GM21381 (cell line): Measurements from ENCODE around the gene KLHL35.

Experiments used
- ATAC-seq: cut with Tn5 transposase; IDR thresholded peaks from one replicate; pipeline ENCODE4 v1.9.1; 2021; ENCODE audit warnings: mild to moderate bottlenecking, moderate library complexity; ENCODE audit not compliant: unreplicated experiment

Gene KLHL35

DNA sequence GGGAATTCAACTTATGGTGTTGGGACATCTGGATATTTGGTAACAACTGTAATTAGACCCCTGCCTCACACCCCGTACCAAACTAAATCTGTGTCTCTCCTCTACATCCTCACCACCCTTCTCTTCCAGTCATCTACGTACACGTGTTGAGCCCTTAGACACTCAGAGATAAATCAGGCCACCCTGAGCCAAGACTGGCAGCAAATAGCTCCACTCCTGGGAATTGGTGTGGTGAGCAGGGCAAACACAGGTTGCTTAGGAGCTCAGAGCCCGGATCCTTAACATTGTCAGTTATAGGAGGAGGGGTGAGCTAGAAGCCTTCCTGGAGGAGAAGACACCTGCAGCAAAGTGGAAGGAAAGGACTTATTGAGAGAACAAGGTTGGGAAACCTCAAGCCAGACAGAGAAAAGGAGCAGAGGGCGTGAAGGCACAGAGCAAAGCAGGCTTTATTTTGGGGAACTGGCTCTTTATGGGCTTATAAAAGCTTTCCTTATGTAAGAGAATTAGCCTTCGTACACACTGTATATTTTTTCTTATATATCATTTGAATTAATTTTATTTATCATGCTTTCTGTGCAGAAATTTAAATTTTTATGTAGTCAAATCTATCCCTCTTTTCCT lies 36.9 kb upstream of the KLHL35 start:
- no peak for ATAC-seq

DNA sequence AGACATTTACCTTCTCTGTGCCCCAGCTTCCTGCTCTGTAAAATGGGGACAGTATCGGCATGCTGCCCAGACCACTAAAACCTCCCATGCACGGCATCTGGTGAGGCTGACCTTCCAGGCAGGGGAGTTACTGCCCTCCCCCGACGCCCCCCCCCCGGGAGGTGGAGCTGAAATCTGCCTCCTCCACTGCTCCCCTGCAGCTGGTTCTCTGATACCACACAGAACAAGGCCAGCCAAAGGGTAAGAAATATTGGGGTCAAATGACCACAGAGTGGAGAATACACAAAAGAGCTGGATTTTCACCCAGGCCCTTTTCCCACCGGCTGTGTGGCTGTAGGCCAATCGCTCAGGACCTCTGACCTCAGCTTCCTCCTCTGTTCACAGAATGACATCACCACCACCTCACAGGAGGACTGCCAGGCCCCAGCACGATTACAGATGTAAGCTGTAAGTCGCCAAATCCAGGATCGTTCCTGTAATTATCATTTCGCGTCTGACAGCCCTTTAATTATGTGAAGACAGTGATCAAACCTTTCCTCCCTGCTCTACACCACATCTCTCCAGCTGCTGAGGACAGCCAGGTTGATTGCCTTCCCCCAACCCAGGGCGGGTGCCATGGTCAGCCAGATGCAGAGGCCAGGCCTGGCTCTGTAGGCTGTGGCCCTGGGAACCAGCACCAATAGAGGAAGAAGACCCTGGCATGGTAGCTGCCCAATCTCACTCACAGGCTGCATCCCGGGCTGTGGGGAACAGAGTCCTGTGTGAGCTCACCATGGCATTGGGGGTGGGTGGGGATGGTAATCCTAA lies 35.7 kb upstream of the KLHL35 start:
- ATAC-seq, result no peak

DNA sequence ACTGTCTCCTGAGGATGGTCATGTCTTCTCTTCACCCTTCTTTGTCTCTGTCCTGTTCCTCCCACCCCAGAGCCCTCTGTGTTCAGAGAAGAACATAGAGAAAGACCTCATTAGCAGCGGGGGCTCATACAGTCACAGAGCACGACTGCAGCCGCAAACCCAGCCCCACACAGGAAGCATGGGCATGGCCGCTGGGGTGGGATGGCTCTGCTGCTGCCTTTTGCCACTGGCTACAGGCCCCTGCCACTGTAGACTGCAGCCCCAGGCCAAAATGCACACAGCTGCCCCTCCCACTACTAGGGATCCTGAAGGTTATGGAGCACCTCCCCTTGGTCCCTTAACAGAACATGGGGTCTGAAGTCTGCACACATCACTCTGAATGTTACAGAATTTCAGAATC lies 34.9 kb upstream of the KLHL35 start:
- ATAC-seq, result no peak

DNA sequence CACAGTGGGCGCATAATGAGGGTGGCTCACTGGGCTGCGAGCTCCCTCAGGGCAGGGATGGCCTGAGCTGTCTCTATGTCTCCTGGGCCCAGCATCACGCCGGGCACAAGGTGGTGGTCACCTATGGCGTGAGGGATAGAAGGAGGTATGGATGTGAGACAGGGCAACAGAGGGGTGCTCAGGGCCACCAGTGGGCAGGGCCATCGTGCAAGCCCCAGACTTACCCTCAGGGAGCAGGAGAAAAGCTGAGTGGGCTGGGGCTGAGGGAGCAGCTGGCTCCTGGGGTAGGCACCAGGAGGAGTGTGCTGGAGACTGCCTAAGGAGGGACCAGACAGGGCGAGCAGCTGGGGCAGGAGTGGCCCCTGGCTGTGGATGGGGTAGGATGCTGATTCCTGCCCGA lies 34.3 kb upstream of the KLHL35 start:
- no peak for ATAC-seq

DNA sequence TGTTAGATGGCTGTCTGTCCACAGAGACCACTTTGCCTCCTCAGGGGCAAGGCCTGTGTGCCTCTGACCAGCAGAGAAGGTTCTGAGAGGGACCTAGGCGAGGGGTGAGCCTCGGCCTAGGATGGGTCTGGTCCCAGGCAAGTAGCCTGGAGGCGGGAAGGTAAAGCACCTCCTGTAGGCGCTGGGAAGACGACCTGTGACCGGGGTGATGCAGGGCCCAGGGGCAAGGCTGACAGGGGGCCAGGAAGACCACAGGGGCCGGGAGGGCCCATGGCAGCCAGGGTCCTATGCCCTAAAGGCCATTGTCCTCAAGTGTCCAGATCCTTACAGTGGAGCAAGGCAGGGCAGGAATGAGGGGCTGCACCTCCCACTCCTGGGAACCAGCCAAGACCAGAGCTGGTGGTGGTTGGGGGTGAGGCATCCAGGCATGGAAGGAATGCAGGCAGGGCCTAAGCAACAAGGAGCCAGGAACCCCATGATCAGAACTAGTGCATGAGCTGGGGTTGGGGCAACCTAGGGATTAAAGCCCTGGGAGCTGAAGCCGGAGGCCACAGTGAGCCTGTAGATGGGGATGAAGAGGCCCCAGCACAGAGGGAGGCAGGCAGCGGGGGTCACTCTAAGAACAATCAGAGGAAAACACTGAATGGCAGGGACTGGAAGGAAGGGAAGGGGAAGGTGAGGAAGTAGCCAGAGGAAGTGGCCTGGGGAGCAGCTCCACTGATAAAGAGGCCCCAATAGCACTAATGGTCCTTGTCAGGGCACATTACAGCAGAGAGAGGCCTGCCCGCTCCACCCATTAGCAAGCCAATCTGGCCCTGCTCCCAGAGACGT lies 32.9 kb upstream of the KLHL35 start:
- no peak for ATAC-seq

DNA sequence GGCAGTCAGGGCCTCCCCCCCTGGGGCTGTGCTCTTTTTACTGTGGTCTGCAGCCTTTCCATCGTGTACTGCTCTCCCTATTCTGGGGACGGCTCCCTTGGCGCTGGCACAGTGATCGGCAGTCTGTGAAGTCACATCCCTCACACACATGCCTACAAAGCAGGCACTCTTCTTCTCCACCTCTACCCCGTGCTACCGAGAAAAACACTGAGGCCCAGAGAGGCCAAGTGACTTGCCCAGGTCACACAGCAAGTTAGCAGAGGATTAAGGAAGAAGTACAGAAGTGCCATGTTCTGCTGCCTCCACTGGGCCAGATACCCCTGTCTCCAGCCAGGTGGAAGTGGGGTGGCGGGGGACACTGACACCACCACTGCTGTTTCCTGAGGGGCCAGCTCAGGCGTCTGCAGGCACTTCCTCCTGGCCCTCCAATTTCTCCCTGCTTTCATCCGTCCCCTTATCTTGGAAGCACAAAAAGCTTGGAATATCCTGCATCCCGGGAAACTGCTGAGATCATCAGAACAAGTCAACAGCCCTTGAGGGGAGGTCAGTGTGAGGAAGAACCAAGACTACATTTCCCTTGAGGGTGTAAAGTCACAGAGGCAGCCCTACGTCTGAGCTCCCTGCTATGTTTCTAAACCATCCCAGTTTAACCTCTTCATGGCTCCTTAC lies 30.2 kb upstream of the KLHL35 start:
- no peak for ATAC-seq

DNA sequence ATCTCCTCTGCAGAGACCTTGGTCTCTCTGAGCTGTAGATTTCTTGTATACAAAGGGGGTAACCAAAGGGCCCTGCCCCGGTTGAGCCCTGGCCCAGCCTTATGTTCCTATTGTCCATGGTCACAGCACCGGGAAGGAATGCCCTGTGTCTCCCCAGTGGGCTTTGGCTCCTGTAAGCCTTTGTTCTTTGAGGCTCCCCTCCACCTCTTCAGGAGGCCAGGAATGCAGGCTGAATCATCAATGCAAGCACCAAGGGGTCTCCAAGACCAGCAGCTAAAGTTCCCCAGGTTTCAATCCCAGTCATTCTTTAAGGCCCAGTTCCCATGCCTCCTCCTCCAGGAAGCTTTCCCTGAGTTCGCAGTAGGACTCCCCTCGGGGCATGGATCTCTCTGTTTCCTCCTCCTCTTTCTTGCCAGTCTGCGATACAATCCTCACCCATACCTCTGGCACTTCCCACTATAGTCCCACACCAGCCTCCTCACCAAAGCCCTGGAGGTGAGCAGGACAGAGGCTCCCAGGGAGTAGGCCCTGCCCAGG lies 29.2 kb upstream of the KLHL35 start:
- ATAC-seq, result no peak

DNA sequence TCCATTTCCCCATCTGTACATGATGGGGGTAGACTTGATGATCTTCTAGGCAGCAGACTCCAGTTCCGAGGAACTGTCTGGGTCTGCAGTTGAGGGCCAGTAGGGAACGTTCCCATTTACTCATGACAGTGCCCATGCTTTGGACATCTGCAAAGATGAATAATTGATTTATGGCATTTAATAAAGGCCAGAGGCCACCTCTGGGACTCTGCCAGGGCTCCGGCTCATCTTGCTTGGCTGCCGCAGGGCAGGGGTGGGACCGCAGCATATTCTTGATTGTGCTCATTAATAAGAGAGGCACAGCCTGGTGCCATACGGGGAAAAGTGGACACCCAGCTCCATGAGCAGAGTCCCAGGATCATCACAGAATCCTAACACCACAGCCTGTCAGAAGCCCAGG lies 28.1 kb upstream of the KLHL35 start:
- ATAC-seq, result no peak

DNA sequence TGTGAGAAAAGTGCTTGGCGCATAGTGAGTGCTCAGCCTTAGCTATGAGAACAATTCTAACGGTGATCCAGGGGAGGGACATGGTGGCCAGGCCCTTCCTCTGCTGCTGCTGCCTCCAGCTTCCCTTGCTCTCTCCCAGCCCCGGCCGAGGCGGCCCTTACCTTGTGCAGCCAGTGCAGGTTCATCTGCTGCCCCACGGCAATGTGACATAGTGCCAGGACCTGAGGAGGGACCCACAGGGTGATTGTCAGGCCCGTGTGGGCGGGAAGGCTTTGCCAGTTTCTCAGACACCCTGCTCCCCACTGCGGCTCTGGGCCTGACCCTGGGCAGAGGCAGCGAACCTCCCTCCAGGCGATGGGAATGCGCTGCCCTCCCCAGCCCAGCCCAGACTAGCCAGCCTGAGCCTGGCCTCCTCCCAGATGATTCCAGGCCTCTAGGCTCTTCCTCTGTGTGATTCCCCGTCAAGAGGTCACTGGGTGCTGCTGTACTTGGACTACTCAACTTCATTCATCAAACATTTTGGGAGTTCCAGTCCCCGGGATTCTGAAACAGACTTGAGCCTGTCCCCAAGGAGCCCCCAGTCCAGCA lies 23.7 kb upstream of the KLHL35 start:
- no peak for ATAC-seq

DNA sequence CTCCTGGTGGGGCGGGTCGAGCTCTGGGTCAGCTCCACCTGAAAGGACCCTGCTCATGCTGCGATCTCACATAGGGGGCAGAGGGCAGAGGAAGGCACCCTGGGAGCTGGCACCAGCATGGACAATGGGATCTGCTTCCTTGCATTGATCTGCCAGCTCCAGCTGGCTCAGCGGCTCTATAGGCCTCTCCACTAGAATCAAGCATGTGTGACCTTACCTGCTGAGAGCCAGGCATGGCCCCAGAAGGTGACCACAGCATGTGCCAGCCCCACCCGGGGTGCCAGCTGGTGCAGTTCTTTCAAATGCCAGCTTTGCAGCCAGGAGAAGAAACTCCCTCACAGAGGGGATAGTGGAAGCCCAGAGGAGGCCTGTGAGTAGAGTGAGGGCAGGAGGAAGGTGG lies 22.0 kb upstream of the KLHL35 start:
- no peak for ATAC-seq

DNA sequence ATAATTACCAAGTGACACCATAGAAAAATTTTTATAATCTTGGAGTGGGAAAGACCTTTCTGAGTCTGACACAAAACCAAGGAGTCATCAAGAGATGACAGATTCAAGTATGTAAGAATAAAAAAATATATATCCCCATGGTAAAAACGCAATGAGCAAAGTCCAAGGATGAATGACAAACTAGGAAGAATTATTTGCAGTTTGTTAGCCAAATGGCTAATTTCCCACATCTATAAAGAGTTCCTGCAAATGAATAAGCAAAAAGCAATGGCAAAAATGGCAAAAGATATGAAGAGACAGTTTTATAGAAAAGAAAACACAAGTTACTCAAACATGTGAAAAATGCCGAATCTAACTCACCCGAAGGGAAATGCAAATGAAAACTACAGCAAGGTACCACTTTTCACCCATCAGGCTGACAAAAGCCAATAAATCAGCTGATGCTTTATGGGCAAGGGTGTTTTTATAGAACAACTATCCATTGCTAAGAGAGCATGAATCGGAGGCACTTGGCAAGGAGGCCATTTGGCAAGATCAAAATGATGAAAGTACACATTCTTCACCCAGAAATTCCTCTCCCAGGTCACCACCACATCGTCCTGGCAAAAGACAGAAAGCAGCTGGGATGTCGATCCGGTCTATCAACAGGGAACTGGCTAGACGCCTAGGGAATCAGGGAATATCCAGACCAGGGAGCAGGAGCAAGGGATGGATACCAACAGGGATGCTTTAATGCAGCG lies 21.1 kb upstream of the KLHL35 start:
- ATAC-seq, result no peak

DNA sequence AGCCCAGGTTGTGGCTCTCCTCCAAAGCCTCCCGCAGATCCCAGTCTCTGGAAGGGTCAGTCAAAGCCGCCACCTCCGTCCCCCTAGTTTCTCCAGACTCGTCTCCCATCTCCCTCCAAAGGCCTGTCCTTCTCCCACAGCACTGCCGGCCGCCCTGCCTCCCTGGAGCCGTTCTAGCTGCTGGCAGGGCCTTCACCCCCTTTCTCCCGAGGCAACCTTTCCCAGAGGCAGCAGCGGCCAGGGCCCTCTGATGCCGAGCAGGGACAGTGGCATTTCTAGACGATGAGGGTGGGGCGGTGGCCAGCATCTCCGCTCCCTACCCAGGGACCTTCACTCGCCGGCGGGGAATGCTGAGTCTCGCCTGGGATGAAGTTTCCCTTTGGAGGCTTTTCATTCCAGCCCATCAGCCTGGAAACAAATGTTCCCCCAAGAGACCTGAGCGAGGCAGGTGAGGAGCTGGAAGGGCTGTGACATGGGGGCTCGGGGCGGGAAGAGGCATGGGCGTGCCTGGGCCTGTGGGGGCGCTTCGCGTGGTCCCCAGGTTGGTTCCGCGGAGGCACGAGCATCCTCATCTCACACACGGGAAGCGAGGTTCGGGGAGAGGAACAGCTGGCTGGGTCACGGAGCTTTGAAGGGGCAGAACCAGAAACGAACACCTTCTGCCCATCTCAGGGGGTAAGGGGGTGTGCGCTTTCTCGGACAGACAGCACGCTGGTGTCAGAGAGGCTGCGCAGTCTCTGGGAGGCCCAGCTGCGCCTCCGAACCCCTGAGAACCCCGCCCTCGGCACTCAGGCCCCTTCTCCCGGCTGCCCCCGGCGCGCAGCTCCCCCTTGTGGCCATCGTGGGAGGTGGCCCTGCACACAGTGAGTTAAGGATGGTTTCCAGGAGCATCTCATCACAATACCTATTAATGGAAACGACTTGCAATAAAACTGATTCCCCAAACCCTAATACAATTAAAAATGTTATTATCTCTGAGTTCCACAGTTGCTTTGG lies 18.1 kb upstream of the KLHL35 start:
- no peak for ATAC-seq

DNA sequence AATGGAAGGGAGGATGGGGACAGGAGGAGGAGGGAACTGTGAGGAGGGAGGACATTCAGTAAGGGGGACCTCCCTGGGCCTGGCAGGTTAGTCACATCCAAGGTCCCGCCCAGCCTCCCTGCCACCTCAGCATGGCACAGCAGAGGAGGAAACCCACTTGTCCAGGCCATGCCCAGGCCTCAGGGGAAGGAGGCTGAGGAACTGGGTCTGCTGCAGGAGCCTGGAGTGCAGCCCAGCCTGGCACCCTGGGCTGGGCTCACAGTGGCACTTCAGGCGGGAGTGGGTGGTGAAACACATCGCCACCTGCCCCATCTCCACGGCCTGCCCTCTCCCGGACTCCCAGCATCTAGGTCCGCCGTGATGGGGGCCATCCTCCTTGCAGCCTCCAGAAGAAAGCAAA lies 17.2 kb upstream of the KLHL35 start:
- ATAC-seq, result no peak

DNA sequence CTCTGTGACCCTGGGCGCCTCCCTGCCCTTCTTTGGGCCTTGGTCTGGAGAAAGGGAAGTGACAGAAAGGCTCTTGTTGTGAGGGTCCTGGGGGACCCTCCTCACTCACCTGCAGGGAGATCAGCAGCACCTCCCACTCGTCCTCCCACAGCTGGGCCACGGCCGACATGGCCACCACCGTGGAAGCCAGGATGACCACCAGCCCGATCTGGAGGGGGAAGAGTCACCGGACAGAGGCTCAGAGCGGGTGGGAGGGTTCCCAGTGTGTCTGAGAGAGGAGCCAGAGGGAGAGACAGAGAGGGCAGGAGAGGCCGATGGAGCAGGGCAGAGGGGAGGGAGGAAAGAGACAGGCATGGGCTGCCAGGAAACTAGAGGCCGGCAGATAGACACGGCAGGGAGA lies 16.8 kb upstream of the KLHL35 start:
- ATAC-seq, result no peak

DNA sequence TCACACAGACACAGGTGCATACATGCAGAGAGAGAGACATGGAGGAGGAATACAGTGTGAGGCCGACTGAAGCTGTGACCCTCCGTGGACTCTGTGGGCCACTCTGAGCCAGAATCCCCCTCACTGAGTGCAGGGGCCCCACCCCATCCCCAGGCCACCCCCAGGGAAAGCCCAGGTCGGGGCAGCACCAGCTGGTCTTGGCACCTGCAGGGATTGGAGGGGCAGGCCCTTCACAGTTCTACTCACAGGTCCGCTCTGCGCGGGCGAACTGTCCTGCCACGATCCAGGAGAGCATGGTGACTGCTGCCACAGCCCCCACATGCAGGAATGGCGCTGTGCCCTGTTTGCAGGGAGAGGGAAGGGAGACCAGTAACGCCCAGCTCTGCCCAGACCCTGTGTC lies 16.3 kb upstream of the KLHL35 start:
- no peak for ATAC-seq

DNA sequence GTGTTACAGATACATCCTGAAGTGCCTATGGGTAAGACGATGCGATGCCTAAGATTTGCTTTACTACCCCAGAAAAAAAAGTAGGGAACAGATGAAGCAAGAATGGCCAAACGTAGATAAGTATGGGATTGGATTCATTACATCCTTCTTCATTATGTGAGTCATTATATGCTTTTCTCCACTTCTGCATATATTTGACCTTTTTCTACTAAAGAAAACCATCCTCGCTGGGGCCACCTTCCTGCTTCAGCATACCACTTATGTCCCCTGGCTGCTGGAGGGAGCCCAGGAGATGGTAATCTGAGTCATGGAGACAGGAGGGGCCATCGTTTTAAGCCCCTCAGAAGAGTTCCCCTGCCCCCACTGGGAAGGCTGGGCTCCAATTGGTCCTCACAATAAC lies 14.4 kb upstream of the KLHL35 start:
- no peak for ATAC-seq

DNA sequence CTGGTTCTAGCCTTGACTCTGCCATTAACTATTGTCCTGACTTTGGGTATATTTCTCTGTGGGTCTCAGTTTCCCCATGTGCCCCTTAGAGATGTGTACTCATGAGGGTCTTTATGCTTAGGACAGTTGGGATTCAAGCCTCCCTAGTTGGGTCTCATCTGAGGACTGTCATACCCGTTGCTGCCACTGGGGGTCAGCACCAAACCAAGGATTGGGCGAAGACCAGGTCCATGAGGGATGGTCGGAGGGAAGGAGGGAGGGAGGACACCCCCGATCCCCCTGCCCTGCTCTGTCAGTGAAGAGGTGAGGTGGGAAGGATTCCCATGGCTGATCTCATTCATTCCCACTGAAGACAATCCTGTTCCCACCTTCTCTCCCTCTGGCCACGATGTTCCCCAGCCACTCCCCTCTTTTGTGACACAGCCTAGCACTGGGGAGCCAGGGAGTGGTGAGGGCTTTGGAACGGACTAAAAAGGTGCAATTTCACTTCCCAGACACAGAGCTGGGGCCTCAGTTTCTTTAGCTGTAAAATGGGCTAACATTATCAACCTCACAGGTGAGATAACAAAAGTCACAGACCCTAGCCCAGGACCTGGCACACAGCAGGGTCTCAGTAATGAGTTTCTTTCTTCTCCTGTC lies 12.4 kb upstream of the KLHL35 start:
- ATAC-seq, result no peak

DNA sequence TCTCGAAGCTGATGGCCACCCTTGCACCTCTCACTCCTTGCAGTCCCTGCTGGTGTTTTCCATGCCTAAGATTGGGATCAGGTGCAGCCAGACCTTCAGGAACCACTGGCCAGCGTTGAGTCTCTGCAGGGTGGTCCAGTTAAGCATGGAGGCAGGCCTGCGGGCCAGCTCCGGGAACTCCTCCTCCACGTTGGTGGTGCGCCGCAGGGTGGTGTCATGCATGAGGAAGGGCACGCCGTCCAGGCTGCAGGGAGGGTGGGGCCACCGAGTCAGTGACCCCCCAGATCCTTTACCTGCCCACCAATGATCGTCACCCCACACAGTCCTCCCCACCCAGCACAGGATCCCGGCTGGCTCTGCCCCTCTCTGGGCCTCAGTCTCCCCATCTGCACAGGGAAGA lies 10.0 kb upstream of the KLHL35 start:
- no peak for ATAC-seq
